Upper lobe of left lung (tissue), 6 donors: Measurements from ENCODE around the gene STARD10. TPM values are rescaled to one million over a fixed set of nuclear protein-coding genes. Genes with fewer than 3 reads are reported as not detected.

Experiments used
- ATAC-seq, 2 donors: fragments of 200-7000 bp; cut with Tn5 transposase; one replicate each; pipeline ENCODE4 v1.9.1; 2022; ENCODE audit warnings: mild to moderate bottlenecking in 2 of 2, moderate library complexity in 2 of 2; ENCODE audit not compliant: low FRiP score in 2 of 2
- DNase-seq, 2 donors: peaks; one replicate each; pipeline ENCODE4 v3.0.0-alpha.2; 2019 to 2020
- H3K27ac ChIP-seq, 4 donors: fragments of 200-600 bp; sonication (generic); one replicate each; pipeline ENCODE4 v1.5.1; 2016 to 2019
- H3K27me3 ChIP-seq, 4 donors: fragments of 200-600 bp; sonication (generic); one replicate each; pipeline ENCODE4 v1.5.1; 2017 to 2019
- H3K36me3 ChIP-seq, 4 donors: fragments of 200-600 bp; sonication (generic); one replicate each; pipeline ENCODE4 v1.5.1; 2016 to 2019
- H3K4me1 ChIP-seq, 4 donors: fragments of 200-600 bp; sonication (generic); one replicate each; pipeline ENCODE4 v1.5.1; 2018 to 2019
- H3K4me3 ChIP-seq, 4 donors: fragments of 200-600 bp; sonication (generic); one replicate each; pipeline ENCODE4 v1.5.1; 2017 to 2019; ENCODE audit warnings: mild to moderate bottlenecking in 2 of 4, moderate library complexity in 1 of 4
- H3K9me3 ChIP-seq, 4 donors: fragments of 200-600 bp; sonication (generic); one replicate each; pipeline ENCODE4 v1.5.1; 2018 to 2019
- CTCF ChIP-seq, 6 experiments: fragments of 450-650 bp in 4 of 6; fragments of 200-600 bp in 2 of 6; sonication (generic) in 2 of 6; IDR thresholded peaks; one replicate each; pipeline ENCODE4 v1.5.1; 2016 to 2019; ENCODE audit warnings: antibody characterized with exemption in 6 of 6
- EP300 ChIP-seq, 4 donors: sonication (generic); formaldehyde crosslinking; IDR thresholded peaks; one replicate each; pipeline ENCODE4 v1.5.1; 2017; ENCODE audit warnings: antibody characterized with exemption in 4 of 4, control low read depth in 2 of 4
- POLR2A ChIP-seq, 4 donors: fragments of 450-650 bp; IDR thresholded peaks; one replicate each; pipeline ENCODE4 v1.5.1; 2016 to 2017; ENCODE audit warnings: antibody characterized with exemption in 4 of 4, mild to moderate bottlenecking in 2 of 4
- POLR2AphosphoS5 ChIP-seq, 2 donors: sonication (generic); formaldehyde crosslinking; IDR thresholded peaks; one replicate each; pipeline ENCODE4 v1.5.1; 2017; ENCODE audit warnings: antibody characterized with exemption in 2 of 2
- WGBS, 2 donors: methylation state at CpG; one replicate each; pipeline ENCODE4 v1.1.5; 2017 to 2018; 5-methylcytosine and 5-hydroxymethylcytosine counted together
- total RNA-seq, 6 donors: library from RNA; depleted of rRNA in 4 of 6; stranded (reverse); fragments of >200 nt in 4 of 6; gene quantifications; one replicate each; pipeline versions ENCODE4 v1.1.0 to v1.2.1, GENCODE V29; 2016 to 2021
- donor health status: DM: no; HTN: no; CAD: no; lungs with moderate emphysema.
- donor health status: DM: no; HTN: yes; CAD: no; lungs with severe emphysema.

Gene STARD10
- total RNA-seq, 6 donors from 2014 or later: 93.2 to 227 (median 151) TPM

GRCh38 chr11:72823105-72823804, 29.4 kb upstream of the STARD10 start:
- Histone ChIP-seq H3K27ac (peak overlapping the region in 2 of 4 donors; percentile 20 to 62), H3K4me1 (peaks cover 17 to 29% (median 26%) of the 10 kb centered on the region in 4 donors), H3K4me3 (no peak overlapping the region), H3K9me3 (no peaks in the 10 kb centered on the region), H3K27me3 (no peaks in the 10 kb centered on the region), H3K36me3 (peaks cover 5 to 28% (median 16%) of the 10 kb centered on the region in 4 donors)
- ATAC-seq (no peak), DNase-seq (no peak)
- 91 to 100% methylated on average over 2 to 9 of the region's 9 CpGs for WGBS, 2 donors
- no peak for TF ChIP-seq CTCF (IDR thresholded peaks at IDR 0.05)
- TF ChIP-seq POLR2A (IDR thresholded peaks at IDR 0.05): no peak
- no peak for TF ChIP-seq POLR2AphosphoS5 (IDR thresholded peaks at IDR 0.05)
- TF ChIP-seq EP300 (IDR thresholded peaks at IDR 0.05): no peak

GRCh38 chr11:72821920-72822799, 28.3 kb upstream of the STARD10 start:
- Histone ChIP-seq H3K27ac (peak overlapping the region in 3 of 4 donors; percentile 62 to 69 (median 65)), H3K27me3 (no peaks in the 10 kb centered on the region), H3K4me3 (peak overlapping the region; percentile 28 to 53 (median 42)), H3K9me3 (no peaks in the 10 kb centered on the region), H3K4me1 (peaks cover 9 to 18% (median 17%) of the 10 kb centered on the region in 4 donors), H3K36me3 (peaks cover 10 to 39% (median 22%) of the 10 kb centered on the region in 4 donors)
- DNase-seq (peak; percentile 89 to 97), ATAC-seq (peak; percentile 83 to 91)
- 43 to 47% methylated on average over 9 to 76 of the region's 82 CpGs for WGBS, 2 donors
- TF ChIP-seq CTCF (IDR thresholded peaks at IDR 0.05) (peak in 5 of 6 experiments; percentile 20 to 74 (median 50)), POLR2AphosphoS5 (IDR thresholded peaks at IDR 0.05) (peak in 1 of 2 donors; percentile 70), POLR2A (IDR thresholded peaks at IDR 0.05) (peak in 1 of 4 donors; percentile 57), EP300 (IDR thresholded peaks at IDR 0.05) (no peak)

GRCh38 chr11:72821221-72821919, 27.5 kb upstream of the STARD10 start:
- DNase-seq (peak in 1 of 2 donors; percentile 85), ATAC-seq (no peak)

GRCh38 chr11:72820439-72821139, 26.7 kb upstream of the STARD10 start:
- Histone ChIP-seq H3K27ac (no peak overlapping the region), H3K4me3 (no peak overlapping the region), H3K36me3 (peaks cover 10 to 38% (median 19%) of the 10 kb centered on the region in 4 donors), H3K4me1 (peaks cover 19 to 32% (median 27%) of the 10 kb centered on the region in 4 donors), H3K27me3 (no peaks in the 10 kb centered on the region), H3K9me3 (no peaks in the 10 kb centered on the region)
- WGBS, 2 donors: 93 to 97% methylated on average over 11 to 15 of the region's 15 CpGs
- ATAC-seq: no peak
- no peak for DNase-seq
- TF ChIP-seq POLR2AphosphoS5 (IDR thresholded peaks at IDR 0.05): no peak
- TF ChIP-seq CTCF (IDR thresholded peaks at IDR 0.05): no peak
- TF ChIP-seq POLR2A (IDR thresholded peaks at IDR 0.05): no peak
- TF ChIP-seq EP300 (IDR thresholded peaks at IDR 0.05): no peak

More at GRCh38 chr11:72821221-72821919, 27.5 kb upstream of the STARD10 start:
- 62% methylated on average over 46 of the region's 50 CpGs; no CpG with 5 or more reads in 1 of the 2 donors for WGBS, 2 donors
- H3K27ac ChIP-seq: peak overlapping the region in 3 of 4 donors; percentile 37 to 69 (median 62)
- peaks cover 11 to 24% (median 20%) of the 10 kb centered on the region in 4 donors for H3K4me1 ChIP-seq
- H3K9me3 ChIP-seq: no peaks in the 10 kb centered on the region
- no peaks in the 10 kb centered on the region for H3K27me3 ChIP-seq
- peak overlapping the region; percentile 28 to 53 (median 42) for H3K4me3 ChIP-seq
- peaks cover 10 to 42% (median 20%) of the 10 kb centered on the region in 4 donors for H3K36me3 ChIP-seq
- no peak for TF ChIP-seq POLR2AphosphoS5 (IDR thresholded peaks at IDR 0.05)
- TF ChIP-seq EP300 (IDR thresholded peaks at IDR 0.05): no peak
- TF ChIP-seq POLR2A (IDR thresholded peaks at IDR 0.05): no peak
